Hepatic stellate cell (primary cell): ENCODE results near the gene CLCA2.
A peak's percentile ranks its signal among the peaks of the same experiment; 100 is the strongest.

Experiments
- DNase-seq: peaks from one replicate; pipeline ENCODE4 v3.0.0; 2011; ENCODE audit warnings: low spot score

The CLCA2 gene, protein sequence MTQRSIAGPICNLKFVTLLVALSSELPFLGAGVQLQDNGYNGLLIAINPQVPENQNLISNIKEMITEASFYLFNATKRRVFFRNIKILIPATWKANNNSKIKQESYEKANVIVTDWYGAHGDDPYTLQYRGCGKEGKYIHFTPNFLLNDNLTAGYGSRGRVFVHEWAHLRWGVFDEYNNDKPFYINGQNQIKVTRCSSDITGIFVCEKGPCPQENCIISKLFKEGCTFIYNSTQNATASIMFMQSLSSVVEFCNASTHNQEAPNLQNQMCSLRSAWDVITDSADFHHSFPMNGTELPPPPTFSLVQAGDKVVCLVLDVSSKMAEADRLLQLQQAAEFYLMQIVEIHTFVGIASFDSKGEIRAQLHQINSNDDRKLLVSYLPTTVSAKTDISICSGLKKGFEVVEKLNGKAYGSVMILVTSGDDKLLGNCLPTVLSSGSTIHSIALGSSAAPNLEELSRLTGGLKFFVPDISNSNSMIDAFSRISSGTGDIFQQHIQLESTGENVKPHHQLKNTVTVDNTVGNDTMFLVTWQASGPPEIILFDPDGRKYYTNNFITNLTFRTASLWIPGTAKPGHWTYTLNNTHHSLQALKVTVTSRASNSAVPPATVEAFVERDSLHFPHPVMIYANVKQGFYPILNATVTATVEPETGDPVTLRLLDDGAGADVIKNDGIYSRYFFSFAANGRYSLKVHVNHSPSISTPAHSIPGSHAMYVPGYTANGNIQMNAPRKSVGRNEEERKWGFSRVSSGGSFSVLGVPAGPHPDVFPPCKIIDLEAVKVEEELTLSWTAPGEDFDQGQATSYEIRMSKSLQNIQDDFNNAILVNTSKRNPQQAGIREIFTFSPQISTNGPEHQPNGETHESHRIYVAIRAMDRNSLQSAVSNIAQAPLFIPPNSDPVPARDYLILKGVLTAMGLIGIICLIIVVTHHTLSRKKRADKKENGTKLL

DNA sequence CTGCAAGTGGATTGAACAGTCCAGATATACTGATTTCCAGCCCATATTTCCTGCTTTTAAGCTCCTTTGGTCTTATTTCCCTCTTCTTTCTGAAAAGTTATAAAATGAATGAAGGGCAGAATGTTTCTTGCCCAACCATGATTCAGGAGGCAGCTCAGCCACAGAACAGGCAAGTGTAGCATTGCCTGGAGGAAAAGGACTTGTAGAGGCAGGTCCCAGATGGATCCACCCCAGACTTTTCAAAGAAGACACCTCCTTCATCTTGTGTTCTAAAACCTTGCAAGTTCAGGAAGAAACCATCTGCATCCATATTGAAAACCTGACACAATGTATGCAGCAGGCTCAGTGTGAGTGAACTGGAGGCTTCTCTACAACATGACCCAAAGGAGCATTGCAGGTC, at the start of gene CLCA2:
Gene CLCA2 (plus strand): TSS at position 299 of the 400 bp plus-strand sequence. CDS start 77 bp downstream, at position 376.
- DNase-seq: no peak

DNA sequence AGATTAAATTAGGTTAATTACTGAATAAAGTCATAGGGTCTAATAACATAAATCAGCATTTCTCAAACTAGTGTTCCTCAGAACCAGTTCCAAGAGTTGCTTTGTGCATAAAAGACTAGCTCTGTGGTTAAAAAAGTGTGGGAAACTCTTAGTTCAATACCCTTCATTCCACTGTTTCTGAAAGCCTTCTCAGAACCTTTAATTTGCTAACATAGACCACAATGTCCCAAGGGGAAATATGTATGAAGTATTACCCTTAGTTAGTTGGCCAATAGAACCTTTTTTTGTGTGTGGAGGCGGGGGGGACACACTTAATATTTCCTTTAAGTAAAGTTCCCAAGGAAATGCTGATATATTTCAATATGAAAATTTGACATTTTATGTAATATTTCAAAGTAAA, 48.3 kb upstream of the CLCA2 start:
- DNase-seq: no peak

DNA sequence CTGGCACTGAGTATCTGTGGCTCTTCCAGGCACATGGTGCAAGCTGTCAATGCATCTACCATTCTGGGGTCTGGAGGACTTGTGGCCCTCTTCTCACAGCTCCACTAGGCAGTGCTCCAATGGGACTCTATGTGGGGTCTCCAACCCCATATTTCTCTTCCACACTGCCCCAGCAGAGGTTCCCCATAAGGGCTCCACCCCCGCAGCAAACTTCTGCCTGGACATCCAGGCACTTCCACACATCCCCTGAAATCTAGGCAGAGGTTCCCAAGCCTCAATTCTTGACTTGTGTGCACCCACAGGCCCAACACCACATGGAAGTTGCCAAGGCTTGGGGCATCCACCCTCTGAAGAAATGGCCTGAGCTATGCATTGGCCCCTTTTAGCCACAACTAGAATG, 46.6 kb upstream of the CLCA2 start:
- no peak for DNase-seq

DNA sequence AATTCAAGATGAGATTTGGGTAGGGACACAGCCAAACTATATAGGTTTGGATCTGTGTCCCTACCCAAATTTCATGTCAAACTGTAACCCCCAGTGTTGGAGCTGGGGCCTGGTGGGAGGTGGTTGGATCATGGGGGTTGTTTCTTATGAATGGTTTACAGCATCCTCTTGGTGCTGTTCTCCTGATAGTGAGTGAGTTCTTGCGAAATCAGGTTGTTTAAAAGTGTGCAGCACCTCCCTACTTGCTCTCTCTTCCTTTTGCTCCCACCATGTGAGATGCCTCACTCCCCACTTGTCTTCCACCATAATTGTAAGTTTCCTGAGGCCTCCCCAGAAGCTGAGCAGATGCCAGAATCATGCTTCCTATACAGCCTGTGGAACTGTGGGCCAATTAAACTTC, 45.2 kb upstream of the CLCA2 start:
- no peak for DNase-seq

DNA sequence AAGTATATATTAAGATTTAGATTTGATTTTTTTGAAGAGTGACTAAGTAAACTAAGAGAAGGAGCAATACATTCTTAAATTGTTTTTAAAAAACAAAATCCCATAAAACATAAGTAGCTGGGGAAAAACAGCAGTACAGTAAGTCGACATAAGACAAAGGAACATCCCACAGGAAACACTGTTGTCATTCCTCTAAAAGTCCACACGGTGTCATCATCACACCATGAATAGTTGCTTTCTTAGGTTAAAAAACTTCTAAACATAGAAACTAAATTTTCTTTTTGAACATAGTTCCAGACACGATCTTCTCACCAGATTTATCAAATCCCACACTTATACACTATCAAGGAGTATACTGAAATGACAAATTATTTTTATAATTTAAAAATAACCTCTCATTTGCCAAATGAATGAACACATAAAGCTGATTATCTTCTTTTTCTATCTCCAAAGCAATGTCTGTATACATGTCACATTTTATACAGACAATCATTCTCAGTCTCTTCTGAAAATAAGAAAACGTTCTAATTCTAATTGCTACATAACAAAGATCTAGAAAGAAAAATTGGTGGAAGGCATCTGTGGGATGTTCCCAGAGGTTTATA, 43.6 kb upstream of the CLCA2 start:
- peak; percentile 7 for DNase-seq

DNA sequence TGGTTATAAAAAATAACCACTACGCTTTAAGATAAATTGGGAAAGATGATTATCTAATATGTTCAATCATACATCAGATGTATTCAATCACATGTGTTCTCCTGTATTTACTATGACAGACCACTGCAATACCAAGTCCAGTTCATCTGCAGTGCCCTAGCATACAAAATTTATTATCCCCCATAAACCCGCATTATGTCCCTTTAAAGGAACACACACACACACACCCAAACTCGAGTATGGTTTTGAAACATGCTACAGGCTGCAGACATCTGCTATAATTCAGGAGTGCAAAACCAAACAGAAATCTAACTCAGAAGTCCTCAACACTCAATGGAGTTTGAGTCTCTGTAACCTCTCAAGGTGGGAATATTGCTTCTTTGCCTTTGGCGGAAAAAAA, 42.7 kb upstream of the CLCA2 start:
- no peak for DNase-seq

DNA sequence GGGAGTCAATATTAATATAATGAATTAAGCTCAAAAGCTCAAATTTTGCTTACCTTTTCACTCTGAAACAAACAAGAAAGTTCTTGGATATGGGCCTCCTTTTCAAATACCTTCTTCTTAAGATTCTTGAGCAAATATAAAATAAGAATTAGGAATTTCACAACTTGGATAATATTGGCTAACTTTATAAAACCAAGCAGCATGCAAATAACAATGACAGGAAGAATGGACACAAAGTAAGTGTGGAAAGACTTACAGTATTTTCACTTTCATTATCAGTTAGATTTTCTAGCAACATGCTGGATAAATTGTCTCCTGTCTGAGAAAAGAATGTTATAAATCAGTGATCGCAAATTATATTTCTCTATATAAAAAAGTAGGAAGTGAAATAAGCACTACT, 41.1 kb upstream of the CLCA2 start:
- DNase-seq: no peak

DNA sequence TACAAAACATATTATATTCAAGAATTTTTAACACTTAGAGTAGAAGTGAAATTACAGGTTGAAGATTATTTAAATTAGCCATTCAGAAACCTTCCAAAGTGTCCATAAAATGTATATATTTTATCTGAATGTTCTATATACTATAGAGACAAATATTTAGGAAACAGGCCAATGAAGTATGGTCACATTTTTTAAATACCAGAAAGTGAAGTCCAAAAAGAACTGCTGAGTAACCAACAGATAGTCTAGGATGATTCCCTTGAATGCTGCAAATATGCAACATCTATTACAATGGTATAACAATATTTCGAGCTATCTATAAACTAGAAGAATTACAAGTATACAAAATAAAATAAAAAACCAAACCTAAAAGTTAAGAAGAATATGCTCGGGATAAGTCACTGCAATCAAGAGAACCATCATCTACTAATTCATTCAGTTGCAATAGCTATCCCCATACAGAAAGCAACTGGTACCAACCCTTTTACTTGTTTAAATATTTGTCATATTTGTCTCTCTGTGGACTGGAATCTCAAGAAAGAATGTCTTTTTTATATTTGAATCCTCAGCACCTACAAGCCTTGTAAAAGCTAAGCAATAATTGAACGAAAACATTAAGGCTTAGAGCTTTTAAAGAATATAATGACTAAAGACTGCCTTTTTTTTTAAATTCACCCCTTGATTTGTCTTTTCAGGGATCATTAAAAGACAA, 35.9 kb upstream of the CLCA2 start:
- no peak for DNase-seq

DNA sequence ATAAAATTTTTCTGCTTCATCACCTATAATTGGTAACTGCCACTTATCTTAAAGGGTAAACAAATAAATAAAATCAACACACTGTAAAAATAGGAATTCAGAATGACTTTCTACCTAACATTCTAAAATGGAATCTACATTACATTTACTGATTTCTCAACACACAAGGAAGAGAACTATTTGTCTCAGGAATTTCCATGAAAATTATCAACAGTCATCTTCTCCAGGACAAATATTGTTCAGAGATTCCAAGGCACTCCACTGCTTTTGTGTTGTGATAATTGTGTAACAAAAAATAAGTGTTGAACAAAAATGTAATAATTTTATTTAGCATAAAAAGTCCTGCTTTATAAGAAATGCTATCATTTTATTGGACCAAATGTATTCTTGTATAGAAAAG, 35.2 kb upstream of the CLCA2 start:
- no peak for DNase-seq

DNA sequence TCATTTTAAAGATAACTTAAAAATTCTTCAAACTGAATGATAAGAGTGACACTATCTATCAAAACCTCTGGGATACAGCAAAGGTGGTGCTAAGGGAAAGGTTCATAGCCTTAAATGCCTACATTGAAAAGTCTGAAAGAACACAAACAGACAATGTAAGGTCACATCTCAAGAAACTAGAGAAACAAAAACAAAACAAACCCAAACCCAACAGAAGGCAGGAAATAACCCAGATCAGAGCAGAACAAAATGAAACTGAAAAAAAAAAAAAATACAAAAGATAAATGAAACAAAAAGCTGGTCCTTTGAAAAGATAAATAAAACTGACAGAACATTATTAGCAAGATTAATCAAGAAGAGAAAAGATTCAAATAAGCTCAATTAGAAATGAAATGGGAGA, 34.7 kb upstream of the CLCA2 start:
- DNase-seq: no peak

DNA sequence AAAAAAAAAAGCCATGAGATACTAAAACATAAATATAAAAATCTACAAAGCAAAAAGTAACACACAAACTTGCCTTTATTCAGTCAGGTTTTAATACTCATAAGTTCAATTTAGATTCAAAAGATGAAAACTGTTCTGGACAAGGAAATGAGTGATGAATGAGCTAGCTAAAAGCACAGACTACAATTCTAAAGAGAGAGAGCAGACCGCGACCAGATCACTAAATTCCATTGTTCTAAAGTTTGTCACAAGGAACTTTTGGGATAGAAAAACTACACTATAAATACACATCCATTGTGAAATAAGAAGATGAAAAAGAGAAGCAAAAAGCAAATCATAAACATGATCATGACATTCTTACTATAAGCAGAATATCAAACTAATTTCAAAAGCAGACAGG, 29.6 kb upstream of the CLCA2 start:
- DNase-seq: no peak

DNA sequence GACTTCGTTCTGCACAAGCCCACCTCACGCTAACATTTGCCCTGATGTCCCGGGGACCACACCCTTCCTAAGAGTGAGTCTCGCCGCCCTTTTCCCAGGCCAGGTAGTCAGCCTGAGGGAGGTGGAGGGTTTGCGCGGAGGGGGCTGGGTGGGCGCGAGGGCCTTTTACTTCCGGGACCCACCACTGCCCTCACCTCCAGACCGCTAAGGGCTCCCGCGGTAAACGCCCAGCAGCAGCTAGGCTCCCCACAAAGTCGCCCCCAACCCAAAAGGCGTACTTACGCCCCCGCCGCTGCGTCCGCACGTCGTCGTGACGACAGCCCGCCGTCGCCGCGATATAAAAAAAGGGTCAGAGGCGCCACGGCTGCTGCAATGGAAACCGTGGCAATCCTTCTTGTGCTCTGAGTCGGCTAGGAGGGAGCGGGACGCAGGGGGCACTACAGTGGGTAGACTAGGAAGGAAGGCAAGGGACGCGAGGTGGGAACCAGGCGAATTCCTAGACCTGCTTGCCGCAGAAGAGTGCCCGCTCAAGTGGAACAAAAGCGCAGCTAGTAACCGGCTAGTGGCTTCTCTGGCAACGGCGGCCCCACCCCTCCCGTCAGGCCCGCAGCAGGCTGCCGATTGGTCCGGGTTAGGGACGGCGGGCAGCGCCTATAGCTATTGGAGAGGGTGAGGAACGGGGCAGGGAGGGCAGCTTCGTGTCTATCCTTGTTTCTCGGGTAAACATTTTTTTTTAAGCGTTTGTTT, 28.0 kb upstream of the CLCA2 start, which contains the start of gene ODF2L:
Gene ODF2L (minus strand): TSS at position 573 of the 747 bp plus-strand sequence. CDS start 9,296 bp downstream, outside the sequence.
- peak; percentile 80 for DNase-seq

DNA sequence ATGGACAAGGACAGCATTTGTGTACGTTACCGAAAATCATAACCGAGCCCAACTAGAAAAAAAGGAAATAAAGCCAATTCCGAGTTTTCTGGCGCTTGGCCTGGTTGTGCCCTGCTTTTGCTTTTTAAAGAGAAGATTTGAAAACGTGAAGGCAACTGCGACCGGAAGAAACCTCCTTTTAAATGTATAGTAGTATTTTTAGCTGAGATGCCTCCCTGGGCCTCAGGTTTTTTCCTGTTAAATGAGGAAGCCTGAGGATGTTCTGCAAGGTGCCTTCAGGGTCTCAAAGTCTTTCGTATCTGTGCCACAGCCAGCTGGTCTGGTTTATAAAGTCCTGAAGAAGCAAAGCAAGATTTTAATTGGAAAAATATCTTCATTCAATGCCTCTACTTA, 27.5 kb upstream of the CLCA2 start:
- DNase-seq: no peak

DNA sequence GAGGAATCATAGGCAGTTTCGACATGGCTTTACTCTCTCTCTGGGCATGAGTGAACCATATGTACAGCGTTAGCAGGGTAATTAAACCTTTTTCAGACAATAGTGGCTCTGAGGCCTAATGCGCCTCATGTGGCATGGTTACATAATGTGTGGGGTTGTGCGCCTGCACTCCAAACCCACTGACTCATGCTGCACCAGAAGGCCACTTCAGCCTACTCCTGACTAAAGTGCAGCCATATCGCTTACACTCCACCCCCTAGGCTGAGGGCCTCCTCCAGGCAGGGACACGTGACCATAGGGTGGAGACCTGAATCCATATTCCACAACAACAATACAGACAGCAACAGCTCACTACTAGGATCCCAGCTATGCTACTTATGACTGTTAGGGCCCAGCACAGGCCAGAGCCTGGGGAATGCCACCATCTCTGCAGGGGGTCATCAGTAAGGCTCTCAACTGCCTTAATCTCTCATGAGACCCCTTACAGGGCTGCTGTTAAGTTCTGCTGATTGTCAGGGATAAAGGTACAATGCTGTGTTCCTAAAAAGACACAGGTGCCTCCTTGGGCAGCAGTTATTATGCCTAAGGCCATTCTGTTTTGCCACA, 14.5 kb upstream of the CLCA2 start:
- DNase-seq: no peak

DNA sequence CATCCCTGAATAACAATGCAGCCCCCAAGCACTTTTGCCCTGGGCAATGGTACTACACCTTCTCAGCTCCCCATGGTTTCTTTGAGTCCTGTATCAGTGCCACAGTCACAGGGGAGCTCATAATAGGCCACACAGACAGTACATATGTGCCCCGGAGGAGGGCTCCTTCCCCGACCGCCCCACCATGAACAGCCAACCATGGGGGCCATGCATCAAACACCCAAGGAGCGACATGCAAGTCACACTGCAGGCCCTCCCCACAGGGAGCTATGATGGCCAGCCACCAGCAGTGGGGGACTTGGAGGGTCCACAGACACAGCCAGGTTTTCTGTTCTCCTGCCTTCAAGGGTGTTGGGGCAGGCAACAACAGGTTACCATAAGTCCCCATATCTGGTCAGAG, 13.1 kb upstream of the CLCA2 start:
- no peak for DNase-seq

DNA sequence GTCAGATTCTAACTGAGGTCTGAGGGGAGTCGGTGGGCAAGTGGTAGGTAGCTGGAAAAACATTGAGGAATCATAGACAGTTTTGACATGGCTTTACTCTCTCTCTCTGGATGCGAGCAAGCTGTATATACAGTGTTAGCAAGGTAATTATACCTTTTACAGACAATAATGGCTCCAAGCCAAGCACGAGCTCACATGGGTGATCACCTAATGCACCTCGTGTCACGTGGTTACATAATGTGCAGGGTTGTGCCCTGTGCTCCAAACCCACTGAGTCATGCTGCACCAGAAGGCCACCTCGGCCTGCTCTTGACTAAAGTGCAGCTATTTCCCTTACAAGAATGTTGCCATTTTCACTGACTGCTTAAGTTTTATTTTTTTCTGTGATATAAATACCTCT, 7.6 kb upstream of the CLCA2 start:
- no peak for DNase-seq

DNA sequence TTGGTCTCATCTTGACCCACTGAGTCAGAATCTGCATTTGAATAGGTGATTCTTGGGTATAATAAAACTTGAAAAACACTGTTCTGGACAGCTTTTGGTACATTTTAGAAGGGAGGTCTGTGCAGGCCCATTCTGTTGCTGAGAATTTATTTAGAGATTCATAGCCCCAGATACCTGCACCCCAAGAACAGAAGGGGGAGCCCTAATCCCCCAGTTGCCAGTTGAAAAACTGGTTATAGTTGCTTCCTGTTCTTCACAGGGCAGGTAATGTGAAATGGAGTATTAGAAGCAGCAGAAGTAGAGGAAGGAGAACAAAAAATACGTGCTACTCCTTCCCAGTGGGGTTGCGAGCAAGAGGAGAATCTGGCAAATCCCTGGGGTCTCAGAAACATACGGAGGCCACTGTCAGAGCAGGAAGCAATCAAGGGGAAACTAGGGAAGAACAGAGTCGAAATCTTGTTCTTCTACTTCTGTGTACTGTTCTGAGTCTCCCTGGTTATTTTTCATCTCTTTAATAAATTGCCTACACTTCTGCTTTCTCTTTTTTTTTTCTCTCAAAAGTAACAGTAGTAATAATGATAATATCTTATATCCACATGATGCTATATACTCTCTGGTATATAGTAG, 4.6 kb upstream of the CLCA2 start:
- DNase-seq: peak; percentile 14

DNA sequence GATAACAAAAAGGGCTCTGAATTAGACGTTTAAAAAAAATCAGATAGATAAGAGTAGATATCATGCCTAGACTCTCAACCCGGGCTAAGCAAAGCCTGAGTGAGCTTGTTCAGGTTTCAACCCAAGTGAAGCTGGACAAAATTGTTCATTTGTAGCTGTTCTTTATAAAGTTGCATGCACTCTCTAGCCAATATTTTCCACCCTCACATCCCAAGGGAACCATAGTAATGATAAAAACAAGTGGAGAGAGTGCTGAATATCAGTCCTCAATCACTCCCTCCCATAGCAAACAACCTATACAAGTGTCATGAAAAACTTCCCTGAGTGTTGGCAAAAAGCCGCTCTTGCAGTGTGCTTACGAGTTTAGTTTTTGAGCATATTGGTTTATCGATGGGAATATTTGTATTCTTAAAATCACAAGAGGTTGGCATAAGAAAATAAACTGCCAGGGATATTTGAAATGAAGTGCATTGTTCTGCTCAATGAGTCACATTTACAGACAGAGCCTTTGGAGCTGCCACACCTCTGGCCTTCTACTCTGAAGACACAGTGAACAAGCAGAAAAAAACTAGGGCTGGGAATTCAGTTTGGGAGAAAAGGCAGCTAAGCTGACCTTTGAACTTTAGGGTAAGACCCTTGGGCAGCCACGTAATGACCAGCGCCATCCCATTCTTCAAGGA, 2.2 kb upstream of the CLCA2 start:
- DNase-seq: no peak

DNA sequence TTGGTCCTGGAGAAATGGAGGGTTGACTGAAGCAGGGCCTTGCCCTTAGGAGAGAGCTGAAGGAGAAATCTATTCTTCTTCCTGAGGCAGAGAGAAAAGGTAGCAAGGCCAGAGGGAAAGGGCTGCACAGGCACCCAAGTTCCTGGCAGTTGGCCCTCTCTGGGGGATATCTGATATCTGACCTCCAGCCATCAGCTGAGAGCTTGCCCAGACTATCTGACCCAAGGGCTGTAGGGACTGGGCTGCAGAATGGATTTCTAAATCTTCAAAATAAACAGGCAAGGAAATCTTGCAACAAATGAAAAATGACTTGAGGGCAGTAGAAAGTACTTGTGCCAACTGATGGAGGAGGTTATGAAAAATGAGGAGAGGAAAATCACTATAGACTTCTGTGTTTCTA, 498 bp upstream of the CLCA2 start:
- no peak for DNase-seq
